ENCODE results near the gene CIROP.

GRCh38 chr14:23055621-23056144 lies 49.1 kb downstream of the CIROP start:
- TF ChIP-seq POLR2AphosphoS5 (IDR thresholded peaks at IDR 0.05; ENCODE audit: low read depth, low read length) = no peak
- TF ChIP-seq POLR2A (IDR thresholded peaks at IDR 0.05; ENCODE audit: low read depth, low read length) = no peak
